Activated CD8-positive, alpha-beta T cell treated with anti-CD3 and anti-CD28 coated beads for 36 hours (primary cell): Measurements from ENCODE around the gene GLB1L2. TPM values are rescaled to one million over a fixed set of nuclear protein-coding genes. Genes with fewer than 3 reads are reported as not detected.

ENCODE experiments used
- ATAC-seq: fragments of 200-7000 bp; cut with Tn5 transposase; one replicate; pipeline ENCODE4 v1.10.0; 2021; ENCODE audit warnings: mild to moderate bottlenecking, moderate library complexity
- CTCF ChIA-PET: fragments of 350-600 bp; sonication (Branson Sonifier 250); formaldehyde crosslinking; loops from one replicate; lab custom pipeline; 2021; ENCODE audit warnings: antibody characterized with exemption; lab: Charles Lee
- POLR2A ChIA-PET: fragments of 350-600 bp; sonication (Branson Sonifier 250); formaldehyde crosslinking; loops from one replicate; lab custom pipeline; 2021; ENCODE audit warnings: antibody characterized with exemption; lab: Charles Lee
- DNase-seq: peaks from one replicate; pipeline ENCODE4 v3.0.0-alpha.2; 2020
- H3K27ac Mint-ChIP-seq: one replicate; pipeline ENCODE4 v1.8.0; 2021; ENCODE audit warnings: mild to moderate bottlenecking, mixed read lengths
- H3K27me3 Mint-ChIP-seq: one replicate; pipeline ENCODE4 v1.8.0; 2021; ENCODE audit warnings: mixed read lengths
- H3K36me3 Mint-ChIP-seq: one replicate; pipeline ENCODE4 v1.8.0; 2021; ENCODE audit warnings: low read depth, mixed read lengths
- H3K4me1 Mint-ChIP-seq: one replicate; pipeline ENCODE4 v1.8.0; 2021; ENCODE audit warnings: low read depth, mixed read lengths
- H3K4me3 Mint-ChIP-seq: one replicate; pipeline ENCODE4 v1.8.0; 2021; ENCODE audit warnings: mild to moderate bottlenecking, moderate library complexity, mixed read lengths
- H3K9me3 Mint-ChIP-seq: one replicate; pipeline ENCODE4 v1.8.0; 2021; ENCODE audit warnings: mixed read lengths
- intact Hi-C: fragments of 100-400 bp; cut with micrococcal nuclease; formaldehyde crosslinking; loops from one replicate; pipeline ENCODE4 v1.10.0; 2022
- total RNA-seq, 2 experiments: library from RNA; stranded (reverse); gene quantifications; one replicate each; pipeline ENCODE4 v1.2.3, GENCODE V29; 2021
- TF ChIP-seq, protein P1 (sequence below): fragments of 200-600 bp; IDR thresholded peaks from one replicate; pipeline ENCODE4 v1.8.0; 2022; ENCODE audit warnings: antibody characterized with exemption, mild to moderate bottlenecking

Gene GLB1L2
- total RNA-seq, 2 experiments from 2014 or later = 4.7 to 6.0 TPM

DNA sequence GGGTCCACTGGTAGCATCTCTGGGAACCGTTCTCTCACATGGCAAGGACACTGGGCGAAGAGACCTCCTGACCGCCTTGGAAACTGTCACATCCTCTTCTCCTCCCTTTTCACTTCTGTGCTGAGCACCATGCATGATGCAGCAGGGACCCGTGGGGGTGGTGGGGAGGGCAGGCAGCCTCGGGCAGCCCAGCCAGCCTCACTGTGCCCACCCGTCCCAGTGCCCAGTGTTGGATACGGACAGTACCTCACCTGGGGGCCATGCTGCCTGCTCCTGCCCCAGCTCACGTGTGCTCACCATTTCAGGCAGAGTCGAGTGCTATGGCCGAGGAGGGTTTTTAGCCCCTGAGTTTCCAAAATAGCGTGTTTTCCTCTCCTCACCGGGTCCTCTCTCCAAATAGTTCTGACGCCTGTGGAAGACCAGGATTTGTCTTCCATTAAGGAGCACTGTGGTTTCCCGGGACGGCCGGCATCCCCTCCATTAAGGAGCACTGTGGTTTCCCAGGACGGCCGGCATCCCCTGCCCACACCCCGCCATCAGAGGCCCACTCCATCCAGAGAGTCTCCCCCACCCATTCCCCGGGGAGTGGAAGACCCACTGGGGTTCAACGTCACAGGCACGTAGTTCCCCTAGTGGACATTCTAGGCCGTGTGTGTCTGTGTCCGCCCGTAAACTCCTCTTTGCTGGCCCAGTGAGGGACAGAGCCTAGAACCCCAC, 57.8 kb downstream of the GLB1L2 start:
- ATAC-seq (no peak), DNase-seq (no peak)
- intact Hi-C loops = no loop called here
- peaks cover 28% of the 10 kb centered on the region for H3K27me3 Mint-ChIP-seq
- peaks cover 17% of the 10 kb centered on the region for H3K4me1 Mint-ChIP-seq
- ChIA-PET CTCF (no interaction called here), POLR2A (no interaction called here)
- H3K36me3 Mint-ChIP-seq = no peaks in the 10 kb centered on the region
- TF ChIP-seq, protein P1, sequence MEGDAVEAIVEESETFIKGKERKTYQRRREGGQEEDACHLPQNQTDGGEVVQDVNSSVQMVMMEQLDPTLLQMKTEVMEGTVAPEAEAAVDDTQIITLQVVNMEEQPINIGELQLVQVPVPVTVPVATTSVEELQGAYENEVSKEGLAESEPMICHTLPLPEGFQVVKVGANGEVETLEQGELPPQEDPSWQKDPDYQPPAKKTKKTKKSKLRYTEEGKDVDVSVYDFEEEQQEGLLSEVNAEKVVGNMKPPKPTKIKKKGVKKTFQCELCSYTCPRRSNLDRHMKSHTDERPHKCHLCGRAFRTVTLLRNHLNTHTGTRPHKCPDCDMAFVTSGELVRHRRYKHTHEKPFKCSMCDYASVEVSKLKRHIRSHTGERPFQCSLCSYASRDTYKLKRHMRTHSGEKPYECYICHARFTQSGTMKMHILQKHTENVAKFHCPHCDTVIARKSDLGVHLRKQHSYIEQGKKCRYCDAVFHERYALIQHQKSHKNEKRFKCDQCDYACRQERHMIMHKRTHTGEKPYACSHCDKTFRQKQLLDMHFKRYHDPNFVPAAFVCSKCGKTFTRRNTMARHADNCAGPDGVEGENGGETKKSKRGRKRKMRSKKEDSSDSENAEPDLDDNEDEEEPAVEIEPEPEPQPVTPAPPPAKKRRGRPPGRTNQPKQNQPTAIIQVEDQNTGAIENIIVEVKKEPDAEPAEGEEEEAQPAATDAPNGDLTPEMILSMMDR = no peak
- H3K9me3 Mint-ChIP-seq = no peaks in the 10 kb centered on the region
- H3K4me3 Mint-ChIP-seq = no peak overlapping the region
- H3K27ac Mint-ChIP-seq = no peak overlapping the region

DNA sequence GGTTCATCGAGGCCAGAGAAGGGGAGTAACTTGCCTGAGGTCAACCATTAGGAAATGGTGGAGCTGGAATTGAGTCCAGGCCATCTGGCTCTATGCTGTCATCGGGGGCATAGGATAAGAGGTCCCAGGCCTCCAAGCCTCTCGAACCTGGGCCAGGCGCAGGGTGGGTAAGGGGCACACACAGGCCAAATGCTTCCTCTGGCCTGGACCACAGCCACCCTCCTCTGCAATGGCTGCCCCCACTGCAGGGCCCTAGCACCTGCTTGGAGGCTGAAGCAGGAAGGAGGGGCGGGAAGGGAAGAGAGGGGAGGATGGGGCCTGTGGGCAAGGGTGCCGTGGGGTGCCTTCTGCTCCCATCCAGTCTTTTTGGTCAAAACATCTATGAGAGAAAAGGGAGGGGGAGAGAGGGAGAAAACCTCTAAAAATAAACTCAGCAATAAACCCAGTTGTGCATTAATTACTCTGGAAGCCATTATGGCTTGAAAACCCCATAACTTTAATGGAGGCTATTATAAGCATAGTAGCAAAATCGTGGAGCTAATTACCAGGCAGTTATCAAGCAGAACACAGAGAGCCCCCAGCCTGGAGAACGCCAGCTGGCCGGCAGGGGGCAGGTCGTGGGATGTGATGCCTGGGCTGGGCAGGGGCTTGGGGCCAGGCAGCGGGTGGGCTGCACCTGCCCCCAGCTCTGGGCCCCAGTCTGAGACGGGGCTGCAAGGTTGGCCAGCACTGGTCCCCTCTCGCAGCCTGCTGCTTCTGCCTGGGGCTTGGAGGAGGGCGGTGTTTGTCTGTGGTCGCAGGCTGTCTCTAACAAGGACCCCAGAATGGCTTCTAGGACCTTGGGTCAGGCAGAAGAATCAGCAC, 59.1 kb downstream of the GLB1L2 start:
- Mint-ChIP-seq H3K27ac (no peak overlapping the region), H3K4me1 (peaks cover 15% of the 10 kb centered on the region), H3K4me3 (no peak overlapping the region), H3K27me3 (peaks cover 20% of the 10 kb centered on the region), H3K9me3 (no peaks in the 10 kb centered on the region), H3K36me3 (no peaks in the 10 kb centered on the region)
- no peak for DNase-seq
- CTCF ChIA-PET = no interaction called here
- ATAC-seq = no peak
- intact Hi-C loops = no loop called here
- TF ChIP-seq, protein P1 = no peak
- POLR2A ChIA-PET = no interaction called here

DNA sequence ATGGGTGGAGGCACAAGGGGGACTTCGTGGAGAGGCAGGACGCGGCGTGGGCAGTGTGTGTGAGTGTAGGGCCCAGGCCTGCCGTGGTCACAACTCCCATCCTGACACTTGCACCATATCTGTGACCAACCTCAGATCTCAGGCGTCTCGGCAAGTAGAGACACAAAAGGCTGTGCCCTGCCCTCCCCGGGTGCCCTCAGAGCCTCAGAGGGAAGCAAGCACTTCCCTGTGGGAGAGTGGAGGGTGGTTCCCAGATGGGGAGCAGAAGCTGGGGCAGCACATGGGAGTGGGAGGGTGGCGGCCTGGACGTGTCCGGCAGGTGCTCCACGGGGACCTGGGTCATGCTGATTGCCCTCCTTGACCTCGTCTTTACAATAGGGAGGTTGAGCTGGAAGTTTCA, 59.9 kb downstream of the GLB1L2 start:
- Mint-ChIP-seq H3K4me1 (peaks cover 9% of the 10 kb centered on the region), H3K36me3 (no peaks in the 10 kb centered on the region), H3K27me3 (peaks cover 14% of the 10 kb centered on the region), H3K9me3 (no peaks in the 10 kb centered on the region), H3K4me3 (no peak overlapping the region), H3K27ac (no peak overlapping the region)
- CTCF ChIA-PET = no interaction called here
- no peak for DNase-seq
- POLR2A ChIA-PET = no interaction called here
- TF ChIP-seq, protein P1 = no peak
- ATAC-seq = no peak
- intact Hi-C loops = no loop called here

- intact Hi-C loops = no loop called here
- POLR2A ChIA-PET = no interaction called here
- ATAC-seq = no peak
Measured at GRCh38 chr11:134392953-134393615, 61.3 kb downstream of the GLB1L2 start.

More at GRCh38 chr11:134392953-134393615, 61.3 kb downstream of the GLB1L2 start:
- H3K4me3 Mint-ChIP-seq = no peak overlapping the region
- no peak overlapping the region for H3K27ac Mint-ChIP-seq
- TF ChIP-seq, protein P1 = no peak
- no peak for DNase-seq
- no peaks in the 10 kb centered on the region for H3K9me3 Mint-ChIP-seq
- H3K27me3 Mint-ChIP-seq = peaks cover 12% of the 10 kb centered on the region
- no peaks in the 10 kb centered on the region for H3K36me3 Mint-ChIP-seq
- no peaks in the 10 kb centered on the region for H3K4me1 Mint-ChIP-seq
- CTCF ChIA-PET = no interaction called here
